ENCODE results near the gene GABPA.
"Not testable (repeated sequence)": the region's sequence is repeated elsewhere in the genome, so short reads cannot be mapped to it uniquely, and the experiment has no call there.

The GABPA gene

GRCh38 chr21:25767921-25768320 lies 33.1 kb downstream of the GABPA start:
- peaks cover 29% of the 10 kb centered on the region for H3K36me3 Mint-ChIP-seq
- no peaks in the 10 kb centered on the region for H3K27me3 Mint-ChIP-seq
- H3K4me1 Mint-ChIP-seq, result peaks cover 3% of the 10 kb centered on the region
- H3K4me3 Mint-ChIP-seq, result no peak overlapping the region
- no peaks in the 10 kb centered on the region for H3K9me3 Mint-ChIP-seq
- no peak overlapping the region for H3K27ac Mint-ChIP-seq

GRCh38 chr21:25772686-25773085 lies 37.9 kb downstream of the GABPA start:
- no peak overlapping the region for H3K4me3 Mint-ChIP-seq
- H3K27ac Mint-ChIP-seq, result no peak overlapping the region
- peaks cover 3% of the 10 kb centered on the region for H3K4me1 Mint-ChIP-seq
- no peaks in the 10 kb centered on the region for H3K27me3 Mint-ChIP-seq
- H3K36me3 Mint-ChIP-seq, result peaks cover 11% of the 10 kb centered on the region
- H3K9me3 Mint-ChIP-seq, result no peaks in the 10 kb centered on the region

- peaks cover 3% of the 10 kb centered on the region for H3K4me1 Mint-ChIP-seq
These were observed 41.7 kb downstream of the GABPA start for GRCh38 chr21:25776440-25776839.

GRCh38 chr21:25778126-25778875 lies 43.5 kb downstream of the GABPA start:
- not testable (repeated sequence) for H3K36me3 Mint-ChIP-seq, H3K27ac Mint-ChIP-seq, H3K4me1 Mint-ChIP-seq, H3K4me3 Mint-ChIP-seq, H3K27me3 Mint-ChIP-seq, H3K9me3 Mint-ChIP-seq

More at GRCh38 chr21:25776440-25776839, 41.7 kb downstream of the GABPA start:
- Mint-ChIP-seq H3K27me3 (no peaks in the 10 kb centered on the region), H3K27ac (no peak overlapping the region), H3K36me3 (peaks cover 3% of the 10 kb centered on the region), H3K9me3 (no peaks in the 10 kb centered on the region), H3K4me3 (no peak overlapping the region)

- no peak overlapping the region for H3K27ac Mint-ChIP-seq
- peaks cover 13% of the 10 kb centered on the region for H3K27me3 Mint-ChIP-seq
- peaks cover 10% of the 10 kb centered on the region for H3K4me1 Mint-ChIP-seq
- H3K36me3 Mint-ChIP-seq, result no peaks in the 10 kb centered on the region
- no peak overlapping the region for H3K4me3 Mint-ChIP-seq
- H3K9me3 Mint-ChIP-seq, result no peaks in the 10 kb centered on the region
These were observed 53.9 kb downstream of the GABPA start for GRCh38 chr21:25788677-25789076.

- no peak overlapping the region for H3K27ac Mint-ChIP-seq
- no peaks in the 10 kb centered on the region for H3K9me3 Mint-ChIP-seq
- peaks cover 10% of the 10 kb centered on the region for H3K27me3 Mint-ChIP-seq
- peaks cover 10% of the 10 kb centered on the region for H3K4me1 Mint-ChIP-seq
- H3K4me3 Mint-ChIP-seq, result peak overlapping the region; percentile 73
- no peaks in the 10 kb centered on the region for H3K36me3 Mint-ChIP-seq
These were observed 55.5 kb downstream of the GABPA start for GRCh38 chr21:25790122-25790877.

- H3K27ac Mint-ChIP-seq, result no peak overlapping the region
- peaks cover 10% of the 10 kb centered on the region for H3K27me3 Mint-ChIP-seq
- H3K4me3 Mint-ChIP-seq, result peak overlapping the region; percentile 73
- H3K36me3 Mint-ChIP-seq, result no peaks in the 10 kb centered on the region
- peaks cover 10% of the 10 kb centered on the region for H3K4me1 Mint-ChIP-seq
- no peaks in the 10 kb centered on the region for H3K9me3 Mint-ChIP-seq
These were observed 56.1 kb downstream of the GABPA start for GRCh38 chr21:25790878-25791204.

GRCh38 chr21:25791319-25791718 lies 56.5 kb downstream of the GABPA start:
- Mint-ChIP-seq H3K9me3 (no peaks in the 10 kb centered on the region), H3K4me3 (peak overlapping the region; percentile 73), H3K27me3 (peaks cover 10% of the 10 kb centered on the region), H3K4me1 (peaks cover 10% of the 10 kb centered on the region), H3K27ac (no peak overlapping the region), H3K36me3 (no peaks in the 10 kb centered on the region)

- Mint-ChIP-seq H3K4me1 (peaks cover 7% of the 10 kb centered on the region), H3K27ac (no peak overlapping the region), H3K9me3 (no peaks in the 10 kb centered on the region), H3K27me3 (peaks cover 6% of the 10 kb centered on the region), H3K36me3 (no peaks in the 10 kb centered on the region), H3K4me3 (peak overlapping the region; percentile 49)
These were observed 66.6 kb downstream of the GABPA start for GRCh38 chr21:25801217-25802014.

- Mint-ChIP-seq H3K4me1 (peaks cover 11% of the 10 kb centered on the region), H3K27ac (no peak overlapping the region), H3K4me3 (no peak overlapping the region), H3K9me3 (no peaks in the 10 kb centered on the region), H3K36me3 (no peaks in the 10 kb centered on the region), H3K27me3 (peaks cover 8% of the 10 kb centered on the region)
These were observed 71.3 kb downstream of the GABPA start for GRCh38 chr21:25806060-25806459.

GRCh38 chr21:25807191-25807590 lies 72.4 kb downstream of the GABPA start:
- no peaks in the 10 kb centered on the region for H3K9me3 Mint-ChIP-seq
- H3K27ac Mint-ChIP-seq, result no peak overlapping the region
- no peaks in the 10 kb centered on the region for H3K36me3 Mint-ChIP-seq
- H3K4me3 Mint-ChIP-seq, result no peak overlapping the region
- H3K4me1 Mint-ChIP-seq, result peaks cover 4% of the 10 kb centered on the region
- H3K27me3 Mint-ChIP-seq, result peaks cover 5% of the 10 kb centered on the region

- Mint-ChIP-seq H3K9me3 (no peaks in the 10 kb centered on the region), H3K4me3 (no peak overlapping the region), H3K36me3 (no peaks in the 10 kb centered on the region), H3K27me3 (peaks cover 1% of the 10 kb centered on the region), H3K4me1 (peaks cover 4% of the 10 kb centered on the region), H3K27ac (no peak overlapping the region)
These were observed 74.2 kb downstream of the GABPA start for GRCh38 chr21:25809013-25809412.

GRCh38 chr21:25811186-25811585 lies 76.4 kb downstream of the GABPA start:
- peaks cover 4% of the 10 kb centered on the region for H3K4me1 Mint-ChIP-seq
- H3K27ac Mint-ChIP-seq, result no peak overlapping the region
- H3K9me3 Mint-ChIP-seq, result no peaks in the 10 kb centered on the region
- H3K36me3 Mint-ChIP-seq, result no peaks in the 10 kb centered on the region
- no peak overlapping the region for H3K4me3 Mint-ChIP-seq
- peaks cover 1% of the 10 kb centered on the region for H3K27me3 Mint-ChIP-seq

GRCh38 chr21:25813917-25814316 lies 79.1 kb downstream of the GABPA start:
- Mint-ChIP-seq H3K9me3 (no peaks in the 10 kb centered on the region), H3K27ac (no peak overlapping the region), H3K4me1 (peaks cover 2% of the 10 kb centered on the region), H3K27me3 (no peaks in the 10 kb centered on the region), H3K4me3 (no peak overlapping the region), H3K36me3 (no peaks in the 10 kb centered on the region)

GRCh38 chr21:25818121-25818520 lies 83.3 kb downstream of the GABPA start:
- H3K27me3 Mint-ChIP-seq, result no peaks in the 10 kb centered on the region
- H3K4me1 Mint-ChIP-seq, result no peaks in the 10 kb centered on the region
- no peak overlapping the region for H3K4me3 Mint-ChIP-seq
- H3K9me3 Mint-ChIP-seq, result no peaks in the 10 kb centered on the region
- H3K27ac Mint-ChIP-seq, result no peak overlapping the region
- no peaks in the 10 kb centered on the region for H3K36me3 Mint-ChIP-seq

- Mint-ChIP-seq H3K4me3 (no peak overlapping the region), H3K9me3 (no peaks in the 10 kb centered on the region), H3K27me3 (no peaks in the 10 kb centered on the region), H3K4me1 (no peaks in the 10 kb centered on the region), H3K36me3 (no peaks in the 10 kb centered on the region), H3K27ac (no peak overlapping the region)
These were observed 83.8 kb downstream of the GABPA start for GRCh38 chr21:25818551-25818950.

All from activated naive CD4-positive, alpha-beta T cell treated with anti-CD3 and anti-CD28 coated beads, Interleukin-2, amount 50 U/mL, for 24 hours (primary cell).